Vagina (tissue), 2 donors: ENCODE data around the gene VSTM1.

ENCODE experiments used
- POLR2AphosphoS5 ChIP-seq, 2 donors: sonication (generic); formaldehyde crosslinking; IDR thresholded peaks; one replicate each; pipeline ENCODE4 v1.9.0; 2017; ENCODE audit warnings: antibody characterized with exemption in 2 of 2, mild to moderate bottlenecking in 2 of 2, low read depth in 1 of 2; ENCODE audit not compliant: insufficient read depth in 1 of 2
- TF ChIP-seq, protein P1 (sequence below), 3 experiments: fragments of 450-650 bp in 2 of 3; fragments of 200-600 bp in 1 of 3; sonication (generic) in 1 of 3; IDR thresholded peaks; one replicate each; pipeline ENCODE4 v1.5.1; 2017 to 2019; ENCODE audit warnings: antibody characterized with exemption in 3 of 3, mild to moderate bottlenecking in 2 of 3, moderate library complexity in 2 of 3

DNA sequence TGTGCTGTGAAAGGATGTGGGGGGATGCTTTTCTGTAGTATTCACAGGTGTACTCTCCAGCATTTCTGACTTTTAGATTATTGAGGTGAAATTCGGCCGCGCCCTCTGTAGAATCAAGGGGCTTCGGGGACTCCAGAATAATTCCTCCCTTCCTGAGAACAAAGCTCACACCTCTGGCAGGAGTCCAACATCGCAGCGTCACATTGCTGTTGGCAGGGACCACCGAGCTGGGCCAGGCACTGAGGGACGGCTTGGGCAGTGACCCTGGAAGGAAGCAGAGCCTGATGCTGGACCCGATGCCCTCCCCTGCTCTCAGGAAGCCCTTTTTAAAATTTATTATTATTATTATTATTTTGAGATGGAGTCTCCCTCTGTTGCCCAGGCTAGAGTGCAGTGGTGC, 11.2 kb upstream of the VSTM1 start:
- TF ChIP-seq, protein P1, sequence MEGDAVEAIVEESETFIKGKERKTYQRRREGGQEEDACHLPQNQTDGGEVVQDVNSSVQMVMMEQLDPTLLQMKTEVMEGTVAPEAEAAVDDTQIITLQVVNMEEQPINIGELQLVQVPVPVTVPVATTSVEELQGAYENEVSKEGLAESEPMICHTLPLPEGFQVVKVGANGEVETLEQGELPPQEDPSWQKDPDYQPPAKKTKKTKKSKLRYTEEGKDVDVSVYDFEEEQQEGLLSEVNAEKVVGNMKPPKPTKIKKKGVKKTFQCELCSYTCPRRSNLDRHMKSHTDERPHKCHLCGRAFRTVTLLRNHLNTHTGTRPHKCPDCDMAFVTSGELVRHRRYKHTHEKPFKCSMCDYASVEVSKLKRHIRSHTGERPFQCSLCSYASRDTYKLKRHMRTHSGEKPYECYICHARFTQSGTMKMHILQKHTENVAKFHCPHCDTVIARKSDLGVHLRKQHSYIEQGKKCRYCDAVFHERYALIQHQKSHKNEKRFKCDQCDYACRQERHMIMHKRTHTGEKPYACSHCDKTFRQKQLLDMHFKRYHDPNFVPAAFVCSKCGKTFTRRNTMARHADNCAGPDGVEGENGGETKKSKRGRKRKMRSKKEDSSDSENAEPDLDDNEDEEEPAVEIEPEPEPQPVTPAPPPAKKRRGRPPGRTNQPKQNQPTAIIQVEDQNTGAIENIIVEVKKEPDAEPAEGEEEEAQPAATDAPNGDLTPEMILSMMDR (IDR thresholded peaks at IDR 0.05), result no peak
- TF ChIP-seq POLR2AphosphoS5 (IDR thresholded peaks at IDR 0.05; ENCODE audit: insufficient read depth in 1 of 2, low read depth in 1 of 2), result no peak
